ENCODE measurements around the gene CD80.

DNA sequence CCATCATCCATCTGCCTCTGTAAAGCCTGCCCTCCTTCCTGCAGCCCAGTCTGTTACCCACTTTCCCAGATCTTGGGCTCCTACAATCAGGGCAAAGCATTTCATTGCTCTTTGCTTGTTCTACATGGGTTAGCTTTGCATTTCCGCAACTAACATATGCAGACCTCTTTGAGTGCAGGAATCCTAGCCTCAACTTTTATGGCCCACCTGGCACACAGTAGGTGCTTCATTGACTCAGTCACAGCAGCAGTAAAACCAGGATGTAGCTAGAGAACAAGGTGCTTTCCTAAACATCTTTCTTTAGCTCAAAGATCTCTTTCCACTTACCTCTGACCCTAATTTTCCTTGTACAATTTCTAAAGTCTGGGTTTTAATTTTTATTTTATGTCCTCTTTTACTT, 3.5 kb downstream of the CD80 start:
- TF ChIP-seq, protein P1, sequence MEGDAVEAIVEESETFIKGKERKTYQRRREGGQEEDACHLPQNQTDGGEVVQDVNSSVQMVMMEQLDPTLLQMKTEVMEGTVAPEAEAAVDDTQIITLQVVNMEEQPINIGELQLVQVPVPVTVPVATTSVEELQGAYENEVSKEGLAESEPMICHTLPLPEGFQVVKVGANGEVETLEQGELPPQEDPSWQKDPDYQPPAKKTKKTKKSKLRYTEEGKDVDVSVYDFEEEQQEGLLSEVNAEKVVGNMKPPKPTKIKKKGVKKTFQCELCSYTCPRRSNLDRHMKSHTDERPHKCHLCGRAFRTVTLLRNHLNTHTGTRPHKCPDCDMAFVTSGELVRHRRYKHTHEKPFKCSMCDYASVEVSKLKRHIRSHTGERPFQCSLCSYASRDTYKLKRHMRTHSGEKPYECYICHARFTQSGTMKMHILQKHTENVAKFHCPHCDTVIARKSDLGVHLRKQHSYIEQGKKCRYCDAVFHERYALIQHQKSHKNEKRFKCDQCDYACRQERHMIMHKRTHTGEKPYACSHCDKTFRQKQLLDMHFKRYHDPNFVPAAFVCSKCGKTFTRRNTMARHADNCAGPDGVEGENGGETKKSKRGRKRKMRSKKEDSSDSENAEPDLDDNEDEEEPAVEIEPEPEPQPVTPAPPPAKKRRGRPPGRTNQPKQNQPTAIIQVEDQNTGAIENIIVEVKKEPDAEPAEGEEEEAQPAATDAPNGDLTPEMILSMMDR (optimal IDR thresholded peaks at IDR 0.05 in 1 of 3, IDR thresholded peaks at IDR 0.05 in 1 of 3, conservative IDR thresholded peaks at IDR 0.05 in 1 of 3; ENCODE audit: extremely low read depth in 1 of 3, insufficient read depth in 2 of 3, low read length in 3 of 3), result no peak
- TF ChIP-seq EZH2 (IDR thresholded peaks at IDR 0.05; ENCODE audit: low read length), result no peak
